Ovary (tissue), 3 donors: ENCODE data around the gene XYLT1.
"Not testable (repeated sequence)": the region's sequence is repeated elsewhere in the genome, so short reads cannot be mapped to it uniquely, and the experiment has no call there.

Source experiments
- CTCF ChIP-seq, 3 donors: fragments of 450-650 bp in 2 of 3; fragments of 200-600 bp in 1 of 3; IDR thresholded peaks; one replicate each; pipeline versions ENCODE4 v1.5.1 to v1.8.0; 2016 to 2022; ENCODE audit warnings: antibody characterized with exemption in 3 of 3, mild to moderate bottlenecking in 1 of 3
- EP300 ChIP-seq: sonication (generic); formaldehyde crosslinking; IDR thresholded peaks from one replicate; pipeline ENCODE4 v1.6.1; 2017; ENCODE audit warnings: antibody characterized with exemption
- POLR2A ChIP-seq: fragments of 450-650 bp; IDR thresholded peaks from one replicate; pipeline ENCODE4 v1.6.1; 2017; ENCODE audit warnings: antibody characterized with exemption, mild to moderate bottlenecking, moderate library complexity
- donor health status: DM: no; HTN: no; CAD: no.

- not testable (repeated sequence) for TF ChIP-seq CTCF (IDR thresholded peaks at IDR 0.05); POLR2A; EP300
Measured at GRCh38 chr16:17507516-17507915, 36.8 kb upstream of the XYLT1 start.
